BLaER1 treated with 17β-estradiol and CSF1 and Interleukin-3, amounts not matched to agents 10 nM and 100 nM (cell line): Measurements from ENCODE around the gene STRN3.
"Not testable (repeated sequence)": the region's sequence is repeated elsewhere in the genome, so short reads cannot be mapped to it uniquely, and the experiment has no call there.

ENCODE experiments used
- H3K27ac ChIP-seq, 11 experiments: shearing (Covaris generic); formaldehyde crosslinking; 2 replicates each; pipeline ENCODE4 v1.8.1; 2022
- H3K27me3 ChIP-seq, 11 experiments: shearing (Covaris generic); formaldehyde crosslinking; 2 replicates each; pipeline ENCODE4 v1.8.1; 2022
- H3K36me3 ChIP-seq, 11 experiments: shearing (Covaris generic); formaldehyde crosslinking; 2 replicates each; pipeline ENCODE4 v1.8.1; 2022
- H3K4me1 ChIP-seq, 10 experiments: shearing (Covaris generic); formaldehyde crosslinking; 2 replicates each; pipeline ENCODE4 v1.8.1; 2022
- H3K4me2 ChIP-seq, 11 experiments: shearing (Covaris generic); formaldehyde crosslinking; 2 replicates each; pipeline ENCODE4 v1.8.1; 2022
- H3K4me3 ChIP-seq, 10 experiments: shearing (Covaris generic); formaldehyde crosslinking; 2 replicates each; pipeline ENCODE4 v1.8.1; 2022
- H3K9ac ChIP-seq, 11 experiments: shearing (Covaris generic); formaldehyde crosslinking; 2 replicates each; pipeline ENCODE4 v1.8.1; 2022
- H3K9me3 ChIP-seq, 11 experiments: shearing (Covaris generic); formaldehyde crosslinking; replicated peaks in 1 of 11; 2 replicates each; pipeline ENCODE4 v1.8.1; 2022
- H4K20me1 ChIP-seq, 11 experiments: shearing (Covaris generic); formaldehyde crosslinking; 2 replicates each; pipeline ENCODE4 v1.8.1; 2022
- Cebpa-rat ChIP-seq, 11 experiments: shearing (Covaris generic); IDR thresholded peaks; 2 replicates each; pipeline ENCODE4 v1.8.1; 2022

STRN3 gene

DNA sequence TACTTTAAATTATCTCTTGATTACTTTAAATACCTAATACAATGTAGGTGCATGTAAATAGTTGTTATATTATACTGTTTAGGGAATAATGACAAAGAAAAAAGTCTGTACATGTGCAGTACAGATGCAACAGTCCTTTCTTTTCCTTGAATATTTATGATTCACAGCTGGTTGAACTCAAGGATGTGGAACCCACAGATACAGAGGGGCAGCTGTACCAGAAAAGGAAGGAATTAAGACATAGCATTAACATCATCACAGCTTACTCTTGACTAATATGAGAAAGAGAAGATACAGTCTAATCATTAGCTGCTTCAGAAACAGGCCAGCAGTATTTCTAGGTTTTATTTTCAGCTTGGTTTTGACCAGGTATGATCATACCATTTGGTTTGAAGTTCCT is 35.4 kb downstream of the STRN3 start:
- no peak overlapping the region for H3K9ac ChIP-seq
- peaks cover 27 to 56% (median 40%) of the 10 kb centered on the region in 10 experiments for H3K4me1 ChIP-seq
- 0 out of 22 replicates have a peak, but pooled peaks cover 0 to 4% (median 0%) of the 10 kb centered on the region in 11 experiments for H3K9me3 ChIP-seq
- peaks cover 0 to 19% (median 7%) of the 10 kb centered on the region in 11 experiments; a peak in 10 of 22 replicates for H3K36me3 ChIP-seq
- peak overlapping the region in 6 of 11 experiments; percentile 25 to 64 (median 44); a peak in 11 of 22 replicates for H3K27ac ChIP-seq
- H3K4me2 ChIP-seq, result peak overlapping the region in 10 of 11 experiments; percentile 36 to 72 (median 64); a peak in 19 of 22 replicates
- TF ChIP-seq Cebpa-rat (IDR thresholded peaks at IDR 0.05), result no peak
- no peak overlapping the region for H3K4me3 ChIP-seq
- H3K27me3 ChIP-seq, result no peaks in the 10 kb centered on the region
- H4K20me1 ChIP-seq, result peaks cover 26 to 99% (median 91%) of the 10 kb centered on the region in 11 experiments

DNA sequence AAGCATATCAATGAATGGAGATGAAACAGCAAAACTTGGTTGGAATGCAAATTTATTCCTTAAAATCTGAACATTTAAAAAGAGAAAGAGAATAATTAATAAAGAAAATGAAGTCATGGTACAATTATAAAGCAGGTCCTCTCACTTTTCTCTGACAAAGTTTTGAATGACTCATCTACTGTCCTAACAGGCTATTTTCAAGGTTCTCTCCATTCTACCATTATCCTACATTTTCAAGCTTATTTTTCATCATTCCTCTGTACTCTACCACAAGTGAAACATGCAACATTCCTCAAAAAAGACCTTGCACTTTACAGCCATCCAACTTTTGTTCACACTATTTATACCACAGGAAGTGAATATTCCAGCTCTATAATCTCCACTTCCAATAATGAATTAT is 37.7 kb downstream of the STRN3 start:
- Histone ChIP-seq H3K27me3 (no peaks in the 10 kb centered on the region), H3K9me3 (no peaks in the 10 kb centered on the region), H4K20me1 (peaks cover 35 to 94% (median 85%) of the 10 kb centered on the region in 11 experiments), H3K36me3 (peaks cover 0 to 19% (median 5%) of the 10 kb centered on the region in 11 experiments; a peak in 11 of 22 replicates), H3K4me1 (peaks cover 23 to 42% (median 29%) of the 10 kb centered on the region in 10 experiments), H3K4me2 (no peak overlapping the region), H3K27ac (no peak overlapping the region), H3K9ac (no peak overlapping the region), H3K4me3 (no peak overlapping the region)
- TF ChIP-seq Cebpa-rat (IDR thresholded peaks at IDR 0.05), result no peak

DNA sequence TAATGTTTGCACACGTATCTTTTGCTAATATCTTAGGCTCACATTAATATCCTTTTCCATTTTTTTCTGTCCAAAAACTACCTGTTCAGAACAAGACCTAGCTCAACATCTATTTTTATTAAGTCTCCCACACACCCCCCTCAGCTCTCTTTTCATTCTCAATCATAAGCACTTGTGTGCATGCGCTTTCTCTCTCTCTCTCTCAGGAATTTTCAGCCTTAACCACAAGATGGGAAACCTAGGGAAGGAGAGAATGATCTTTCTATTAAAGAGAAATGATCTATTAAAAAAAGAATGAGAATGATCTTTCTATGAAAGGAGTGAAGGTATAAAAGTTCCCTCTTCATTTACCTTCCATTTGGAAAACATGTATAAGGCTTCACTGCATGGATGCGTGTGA is 40.4 kb downstream of the STRN3 start:
- Histone ChIP-seq H3K27ac (no peak overlapping the region), H3K4me3 (no peak overlapping the region), H3K36me3 (peaks cover 0 to 19% (median 4%) of the 10 kb centered on the region in 11 experiments; a peak in 9 of 22 replicates), H3K27me3 (no peaks in the 10 kb centered on the region), H4K20me1 (peaks cover 39 to 95% (median 83%) of the 10 kb centered on the region in 11 experiments; a peak in 20 of 22 replicates), H3K4me2 (no peak overlapping the region), H3K4me1 (peaks cover 18 to 33% (median 22%) of the 10 kb centered on the region in 10 experiments), H3K9me3 (no peaks in the 10 kb centered on the region), H3K9ac (no peak overlapping the region)
- TF ChIP-seq Cebpa-rat (IDR thresholded peaks at IDR 0.05), result no peak

DNA sequence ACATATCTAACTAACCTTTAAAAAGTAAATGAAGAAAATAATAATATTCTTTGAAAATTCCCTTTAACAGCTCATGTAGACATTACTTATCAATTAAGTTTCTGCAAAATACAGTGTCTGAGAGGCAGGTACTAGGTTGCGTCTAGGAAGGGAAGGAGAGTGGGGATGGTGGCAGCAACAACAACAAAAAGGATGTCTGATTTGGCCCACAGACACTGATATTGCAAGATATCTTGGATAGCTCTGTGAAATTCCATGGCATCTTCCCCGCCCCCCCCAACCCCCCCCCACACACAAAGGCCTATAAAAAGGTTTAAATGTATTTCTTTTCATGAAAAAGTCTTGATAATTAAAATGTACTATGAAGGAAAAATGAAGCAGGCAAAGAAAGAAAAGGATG is 42.3 kb downstream of the STRN3 start:
- TF ChIP-seq Cebpa-rat (IDR thresholded peaks at IDR 0.05), result no peak
- no peak overlapping the region for H3K4me3 ChIP-seq
- H3K4me2 ChIP-seq, result no peak overlapping the region
- no peaks in the 10 kb centered on the region for H3K9me3 ChIP-seq
- peaks cover 52 to 95% (median 88%) of the 10 kb centered on the region in 11 experiments; a peak in 21 of 22 replicates for H4K20me1 ChIP-seq
- no peaks in the 10 kb centered on the region for H3K27me3 ChIP-seq
- H3K36me3 ChIP-seq, result peaks cover 0 to 13% (median 2%) of the 10 kb centered on the region in 11 experiments; a peak in 9 of 22 replicates
- no peak overlapping the region for H3K27ac ChIP-seq
- H3K9ac ChIP-seq, result no peak overlapping the region
- H3K4me1 ChIP-seq, result peaks cover 12 to 21% (median 14%) of the 10 kb centered on the region in 10 experiments

DNA sequence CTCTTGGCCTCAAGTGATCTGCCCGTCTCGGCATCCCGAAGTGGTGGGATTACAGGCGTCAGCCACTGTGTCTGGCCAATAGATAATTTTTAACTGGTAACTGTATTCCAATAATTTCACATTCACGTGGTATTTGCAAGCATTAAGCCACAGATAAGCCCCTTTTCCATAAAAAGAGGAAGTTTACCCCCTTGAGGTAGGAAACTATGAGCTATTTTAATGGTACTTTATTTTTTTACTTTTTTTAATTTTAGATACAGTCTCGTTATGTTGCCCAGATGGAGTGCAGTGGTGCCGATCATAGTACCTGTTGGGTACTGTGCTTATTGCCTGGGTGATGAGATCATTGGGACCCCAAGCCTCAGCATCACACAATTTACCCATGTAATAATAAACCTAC is 43.6 kb downstream of the STRN3 start:
- Histone ChIP-seq H3K4me1 (peaks cover 12 to 21% (median 14%) of the 10 kb centered on the region in 10 experiments), H3K4me3 (no peak overlapping the region), H3K36me3 (peaks cover 0 to 13% (median 0%) of the 10 kb centered on the region in 11 experiments; a peak in 7 of 22 replicates), H3K4me2 (peak overlapping the region; percentile 23 to 68 (median 55); a peak in 21 of 22 replicates), H3K27ac (peak overlapping the region in 2 of 11 experiments; percentile 19 to 36; a peak in 4 of 22 replicates), H3K9me3 (no peaks in the 10 kb centered on the region), H3K9ac (no peak overlapping the region), H3K27me3 (no peaks in the 10 kb centered on the region), H4K20me1 (peaks cover 55 to 95% (median 87%) of the 10 kb centered on the region in 11 experiments)
- TF ChIP-seq Cebpa-rat (IDR thresholded peaks at IDR 0.05), result no peak

DNA sequence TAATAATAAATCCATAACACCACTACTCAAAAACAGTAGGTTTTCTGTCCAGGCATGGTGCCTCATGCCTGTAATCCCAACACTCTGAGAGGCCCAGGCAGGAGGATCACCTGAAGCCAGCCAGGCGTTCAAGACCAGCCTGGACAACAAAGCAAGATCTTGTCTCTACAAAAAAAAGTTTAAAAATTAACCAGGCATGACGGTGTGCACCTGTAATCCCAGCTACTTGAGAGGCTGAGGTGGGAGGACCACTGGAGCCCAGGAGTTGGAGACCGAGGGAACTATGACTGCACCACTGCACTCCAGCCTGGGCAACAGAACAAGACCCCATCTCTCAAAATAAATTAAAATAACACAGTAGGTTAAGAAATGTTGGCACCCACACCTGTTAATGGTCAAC is 45.2 kb downstream of the STRN3 start:
- Histone ChIP-seq H3K4me2 (no peak overlapping the region; a peak in 1 of 22 replicates), H3K27ac (0 out of 22 replicates have a peak overlapping the region, but pooled peaks of 1 of the 11 experiments have one; percentile 3), H3K4me1 (peaks cover 12 to 21% (median 14%) of the 10 kb centered on the region in 10 experiments), H4K20me1 (peaks cover 58 to 95% (median 88%) of the 10 kb centered on the region in 11 experiments), H3K27me3 (no peaks in the 10 kb centered on the region), H3K4me3 (no peak overlapping the region), H3K9me3 (peaks cover 0 to 10% (median 0%) of the 10 kb centered on the region in 11 experiments; a peak in 3 of 22 replicates), H3K36me3 (peaks cover 0 to 11% (median 5%) of the 10 kb centered on the region in 11 experiments; a peak in 9 of 22 replicates), H3K9ac (no peak overlapping the region)
- TF ChIP-seq Cebpa-rat (IDR thresholded peaks at IDR 0.05), result no peak

DNA sequence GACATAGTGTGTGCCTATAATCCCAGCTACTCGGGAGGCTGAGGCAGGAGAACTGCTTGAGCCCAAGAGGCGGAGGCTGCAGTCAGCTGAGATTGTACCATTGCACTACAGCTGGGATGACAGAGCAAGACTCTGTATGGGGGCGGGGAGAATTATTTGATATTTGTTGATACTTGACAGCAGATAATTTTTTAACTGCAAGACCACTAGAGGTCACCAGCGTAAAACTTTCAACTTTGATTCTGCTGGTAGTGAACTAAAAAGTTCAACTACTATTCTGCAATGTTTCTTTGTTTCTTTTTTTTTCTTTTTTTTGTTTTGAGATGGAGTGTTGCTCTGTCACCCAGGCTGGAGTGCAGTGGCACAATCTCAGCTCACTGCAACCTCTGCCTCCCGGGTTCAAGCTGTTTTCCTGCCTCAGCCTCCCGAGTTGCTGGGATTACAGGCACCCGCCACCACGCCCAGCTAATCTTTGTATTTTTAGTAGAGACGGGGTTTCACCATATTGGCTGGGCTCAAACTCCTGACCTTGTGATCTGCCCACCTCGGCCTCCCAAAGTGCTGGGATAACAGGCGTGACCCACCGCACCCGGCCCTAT is 46.0 kb downstream of the STRN3 start:
- Histone ChIP-seq H3K4me2 (0 out of 22 replicates have a peak overlapping the region, but pooled peaks of 2 of the 11 experiments have one; percentile 6 to 19), H3K36me3 (peaks cover 0 to 12% (median 4%) of the 10 kb centered on the region in 11 experiments; a peak in 7 of 22 replicates), H3K27ac (peak overlapping the region in 2 of 11 experiments; percentile 3 to 9; a peak in 1 of 22 replicates), H4K20me1 (peaks cover 57 to 95% (median 88%) of the 10 kb centered on the region in 11 experiments), H3K4me1 (peaks cover 12 to 25% (median 14%) of the 10 kb centered on the region in 10 experiments), H3K9me3 (peaks cover 0 to 15% (median 5%) of the 10 kb centered on the region in 11 experiments; a peak in 9 of 22 replicates)
- H3K9ac ChIP-seq, H3K4me3 ChIP-seq, H3K27me3 ChIP-seq: not testable (repeated sequence)

DNA sequence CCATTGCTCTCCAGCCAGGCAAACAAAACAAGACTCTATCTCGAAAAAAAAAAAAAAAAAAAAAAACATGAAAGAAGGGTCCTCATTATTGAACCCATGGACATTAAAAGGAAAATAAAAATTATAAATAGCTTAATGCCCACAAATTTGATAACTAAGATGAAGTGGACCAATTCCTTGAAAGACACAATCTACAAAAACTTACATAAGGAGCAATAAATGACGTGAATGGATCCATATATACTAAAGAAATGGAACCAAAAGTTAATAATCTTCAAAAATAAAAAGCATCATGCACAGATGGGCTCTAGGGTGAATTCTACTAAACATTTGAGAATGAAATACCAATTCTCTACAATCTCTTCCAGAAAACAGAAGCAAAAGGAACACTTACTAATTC is 48.4 kb downstream of the STRN3 start:
- no peak for TF ChIP-seq Cebpa-rat (IDR thresholded peaks at IDR 0.05)
- peaks cover 54 to 97% (median 87%) of the 10 kb centered on the region in 11 experiments for H4K20me1 ChIP-seq
- H3K4me1 ChIP-seq, result peaks cover 7 to 24% (median 7%) of the 10 kb centered on the region in 10 experiments
- H3K36me3 ChIP-seq, result peaks cover 0 to 15% (median 8%) of the 10 kb centered on the region in 11 experiments; a peak in 8 of 22 replicates
- no peak overlapping the region for H3K4me3 ChIP-seq
- no peak overlapping the region for H3K4me2 ChIP-seq
- H3K27me3 ChIP-seq, result no peaks in the 10 kb centered on the region
- no peak overlapping the region for H3K27ac ChIP-seq
- peaks cover 0 to 29% (median 15%) of the 10 kb centered on the region in 11 experiments; a peak in 18 of 22 replicates for H3K9me3 ChIP-seq
- H3K9ac ChIP-seq, result no peak overlapping the region

DNA sequence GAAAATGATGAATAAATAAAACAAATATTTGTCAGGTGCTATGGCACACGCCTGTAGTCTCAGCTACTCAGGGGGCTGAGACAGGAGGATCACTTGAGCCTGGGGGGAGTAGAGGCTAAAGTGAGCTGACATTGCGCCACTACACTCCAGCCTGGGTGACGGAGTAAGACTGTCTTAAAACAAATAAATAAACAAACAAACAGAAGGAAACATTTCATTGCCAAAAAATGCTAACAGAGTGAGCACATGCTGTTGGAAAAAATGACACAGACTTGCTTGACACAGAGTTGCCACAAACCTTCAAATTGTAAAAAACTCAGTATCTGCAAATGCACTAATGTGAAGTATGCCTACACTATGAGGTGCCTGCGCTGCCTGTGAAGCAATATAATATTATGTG is 51.6 kb downstream of the STRN3 start:
- Histone ChIP-seq H3K36me3 (peaks cover 0 to 36% (median 20%) of the 10 kb centered on the region in 11 experiments; a peak in 15 of 22 replicates), H4K20me1 (peaks cover 26 to 97% (median 78%) of the 10 kb centered on the region in 11 experiments; a peak in 21 of 22 replicates), H3K27me3 (no peaks in the 10 kb centered on the region), H3K4me3 (no peak overlapping the region), H3K4me1 (peaks cover 0 to 17% (median 0%) of the 10 kb centered on the region in 10 experiments; a peak in 2 of 20 replicates), H3K9ac (no peak overlapping the region), H3K4me2 (no peak overlapping the region), H3K9me3 (peaks cover 0 to 60% (median 38%) of the 10 kb centered on the region in 11 experiments; a peak in 20 of 22 replicates), H3K27ac (no peak overlapping the region)
- no peak for TF ChIP-seq Cebpa-rat (IDR thresholded peaks at IDR 0.05)
